ENCODE data around the gene HDAC11.
"Not testable (repeated sequence)": the region's sequence is repeated elsewhere in the genome, so short reads cannot be mapped to it uniquely, and the experiment has no call there.

Gene HDAC11

GRCh38 chr3:13470894-13471574 lies 9.1 kb upstream of the HDAC11 start:
- no peak for DNase-seq

DNA sequence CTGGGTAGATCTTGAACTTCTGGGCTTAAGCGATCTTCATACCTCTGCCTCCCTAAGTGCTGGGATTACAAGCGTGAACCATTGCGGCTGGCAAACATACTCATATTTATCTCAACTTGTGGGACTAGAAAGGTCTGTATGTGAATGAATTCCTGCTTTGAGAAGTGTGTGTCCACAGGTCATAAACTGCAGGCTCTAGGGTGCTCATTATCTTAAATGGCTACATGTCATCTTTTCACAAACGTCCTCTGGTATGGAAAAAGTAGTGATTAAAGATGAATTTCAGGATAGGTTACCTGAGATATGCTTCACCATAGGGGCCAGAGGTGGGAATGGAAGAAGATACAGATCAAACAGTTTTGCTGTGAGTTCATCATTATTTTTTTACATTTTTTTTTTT lies 7.8 kb upstream of the HDAC11 start:
- no peak for DNase-seq

DNA sequence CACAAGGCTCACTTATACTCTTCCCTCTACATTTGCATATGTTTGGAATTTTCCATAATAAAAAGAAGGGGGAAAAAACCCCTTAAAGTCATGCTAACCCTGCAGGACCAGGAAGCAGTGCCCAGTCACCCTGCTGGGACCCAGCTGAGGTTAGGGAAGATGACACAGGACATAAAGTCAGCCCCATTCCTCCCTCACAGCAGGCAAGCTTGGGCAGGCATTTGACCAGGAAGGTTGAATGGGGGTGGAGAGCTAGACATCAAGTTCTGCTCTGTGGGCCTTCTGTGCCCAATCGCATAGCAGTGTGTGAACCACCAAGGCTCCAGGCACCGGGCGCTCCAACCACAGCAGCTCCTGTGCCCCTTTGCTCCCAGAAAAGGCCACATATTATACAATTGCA lies 7.1 kb upstream of the HDAC11 start:
- no peak for DNase-seq

DNA sequence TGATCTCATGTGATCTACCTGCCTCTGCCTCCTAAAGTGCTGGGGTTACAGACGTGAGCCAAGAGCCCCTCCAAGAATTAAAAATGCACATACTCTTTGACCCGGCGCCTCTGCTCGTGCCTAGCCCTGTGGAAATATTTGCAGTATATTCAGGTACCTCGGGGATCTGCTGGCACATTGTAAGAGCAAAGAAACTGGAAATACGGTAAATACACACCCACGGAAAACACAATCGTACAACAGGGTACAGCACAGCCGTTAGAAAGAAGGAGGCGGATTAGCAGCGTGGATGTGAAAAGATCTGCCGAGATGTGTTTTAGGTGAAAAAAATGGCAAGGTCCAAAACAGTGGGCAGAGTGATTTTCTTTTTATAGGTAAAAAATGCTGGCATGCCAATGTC lies 6.1 kb upstream of the HDAC11 start:
- DNase-seq: no peak

DNA sequence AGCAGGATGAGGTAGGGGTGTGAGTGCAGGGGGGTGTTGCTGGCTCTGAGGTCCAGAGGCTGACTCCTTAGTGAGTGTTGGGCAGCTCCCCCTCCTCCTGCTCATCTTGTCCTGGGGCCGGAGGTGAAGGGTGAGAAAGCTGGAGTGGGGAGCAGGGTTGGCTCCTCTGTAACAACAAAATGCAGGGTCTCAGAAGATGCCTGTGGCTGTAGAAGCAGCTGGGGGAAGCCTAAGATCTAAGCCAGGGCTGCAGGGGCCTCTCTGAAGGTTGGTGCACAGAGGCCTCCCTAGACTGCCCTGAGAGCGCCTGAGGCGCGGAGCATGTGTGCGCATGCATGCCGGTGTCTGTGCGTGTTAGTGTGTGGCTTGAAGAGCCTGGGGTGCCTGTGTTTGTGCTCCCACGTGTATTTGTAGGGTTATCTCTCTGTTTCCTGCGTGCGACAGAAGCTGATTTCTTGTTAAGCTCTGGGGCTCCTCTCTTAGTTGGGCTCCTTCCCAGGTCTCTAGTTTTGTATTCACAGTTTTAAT lies 5.3 kb upstream of the HDAC11 start:
- DNase-seq: no peak

DNA sequence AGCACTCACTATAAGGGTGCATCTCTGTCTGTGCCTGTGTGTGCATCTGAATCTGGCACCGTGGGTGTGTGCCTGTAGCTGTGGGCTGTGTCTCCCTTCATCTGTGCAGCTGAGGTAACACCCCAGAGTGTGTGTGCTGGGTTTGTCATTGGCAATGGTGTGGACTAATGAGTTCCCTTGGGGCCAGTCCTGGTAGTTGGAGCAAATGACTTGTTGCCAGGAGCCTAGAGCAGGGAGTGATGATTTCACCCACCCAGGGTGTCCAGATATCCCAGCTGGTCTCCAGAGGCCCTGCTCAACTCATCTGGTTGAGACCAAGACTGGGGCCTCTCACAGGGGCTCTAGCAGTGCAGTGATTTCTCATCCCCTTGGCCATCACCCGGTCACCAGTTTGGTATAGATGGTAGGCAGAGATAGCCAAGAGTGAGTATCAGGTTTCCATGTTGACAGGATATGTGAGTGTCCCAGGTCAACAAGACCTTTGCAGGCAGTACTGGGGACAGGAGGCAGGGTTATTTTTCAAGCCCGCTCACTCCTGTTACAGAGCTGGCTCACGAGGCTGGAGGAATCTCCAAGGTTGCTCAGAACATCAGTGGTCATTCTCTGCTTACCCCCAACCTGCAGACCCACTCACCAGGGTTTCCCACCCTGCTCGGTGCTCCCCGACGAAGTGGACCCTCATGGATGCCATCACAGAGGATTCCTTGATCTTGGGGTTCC lies 4.1 kb upstream of the HDAC11 start:
- no peak for DNase-seq

- no peak for DNase-seq
Measured at GRCh38 chr3:13477943-13478342, 2.2 kb upstream of the HDAC11 start.

- no peak for DNase-seq
Measured at GRCh38 chr3:13479332-13479581, 849 bp upstream of the HDAC11 start.

- peak; percentile 17 to 61 for DNase-seq
Measured at GRCh38 chr3:13480340-13481318, 523 bp downstream of the HDAC11 start.

DNA sequence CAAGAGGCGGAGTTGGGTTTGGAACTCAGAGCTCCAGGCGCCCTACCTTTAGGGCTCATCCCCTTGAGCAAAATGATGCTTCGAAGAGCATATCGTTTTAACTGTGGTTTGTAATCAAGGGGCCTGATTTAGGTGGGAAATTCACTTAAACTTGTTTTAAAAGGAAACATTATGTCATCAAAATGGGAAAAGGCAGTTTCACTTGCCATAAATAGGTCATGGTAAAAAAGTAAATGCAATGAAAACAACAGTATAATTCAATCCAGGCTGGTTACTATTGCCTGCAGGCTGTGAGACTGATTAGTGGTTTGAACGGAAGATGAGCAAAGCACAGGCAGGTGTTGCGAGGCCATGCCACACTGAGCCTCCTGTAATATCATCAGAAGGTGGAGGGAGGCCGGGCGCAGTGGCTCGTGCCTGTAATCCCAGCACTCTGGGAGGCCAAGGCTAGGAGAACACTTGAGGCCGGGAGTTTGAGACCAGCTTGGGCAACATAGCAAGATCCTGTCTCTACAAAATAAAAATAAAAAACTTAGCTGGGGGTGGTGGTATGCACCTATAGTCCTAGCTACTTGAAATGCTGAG lies 2.1 kb downstream of the HDAC11 start:
- no peak for DNase-seq

GRCh38 chr3:13483286-13483685 lies 3.2 kb downstream of the HDAC11 start:
- DNase-seq: no peak

GRCh38 chr3:13483988-13484695 lies 4.0 kb downstream of the HDAC11 start:
- no peak for DNase-seq

GRCh38 chr3:13484851-13485590 lies 4.9 kb downstream of the HDAC11 start:
- DNase-seq: peak in 1 of 2 donors; percentile 38

- DNase-seq: not testable (repeated sequence)
Measured at GRCh38 chr3:13485630-13486562, 5.8 kb downstream of the HDAC11 start.

DNA sequence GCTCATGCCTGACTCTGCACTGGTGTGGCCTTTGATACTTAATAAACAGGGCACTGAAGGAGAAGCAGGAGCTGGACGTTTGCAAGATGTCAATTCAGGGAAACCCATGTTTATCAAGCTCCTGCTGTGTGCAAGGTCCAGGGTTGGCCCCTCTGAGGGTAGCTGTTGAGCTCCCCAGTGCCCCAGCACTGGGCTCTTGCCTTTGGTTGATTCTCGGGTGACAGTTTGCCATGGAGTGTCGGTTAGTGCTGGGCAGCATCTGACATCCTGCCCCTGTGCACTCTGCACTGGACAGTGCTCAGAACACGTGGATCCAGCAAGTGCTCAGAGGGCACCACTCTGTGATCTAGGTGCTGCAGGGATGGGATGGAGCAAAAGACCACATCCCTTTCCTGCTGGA lies 7.3 kb downstream of the HDAC11 start:
- DNase-seq: no peak

DNA sequence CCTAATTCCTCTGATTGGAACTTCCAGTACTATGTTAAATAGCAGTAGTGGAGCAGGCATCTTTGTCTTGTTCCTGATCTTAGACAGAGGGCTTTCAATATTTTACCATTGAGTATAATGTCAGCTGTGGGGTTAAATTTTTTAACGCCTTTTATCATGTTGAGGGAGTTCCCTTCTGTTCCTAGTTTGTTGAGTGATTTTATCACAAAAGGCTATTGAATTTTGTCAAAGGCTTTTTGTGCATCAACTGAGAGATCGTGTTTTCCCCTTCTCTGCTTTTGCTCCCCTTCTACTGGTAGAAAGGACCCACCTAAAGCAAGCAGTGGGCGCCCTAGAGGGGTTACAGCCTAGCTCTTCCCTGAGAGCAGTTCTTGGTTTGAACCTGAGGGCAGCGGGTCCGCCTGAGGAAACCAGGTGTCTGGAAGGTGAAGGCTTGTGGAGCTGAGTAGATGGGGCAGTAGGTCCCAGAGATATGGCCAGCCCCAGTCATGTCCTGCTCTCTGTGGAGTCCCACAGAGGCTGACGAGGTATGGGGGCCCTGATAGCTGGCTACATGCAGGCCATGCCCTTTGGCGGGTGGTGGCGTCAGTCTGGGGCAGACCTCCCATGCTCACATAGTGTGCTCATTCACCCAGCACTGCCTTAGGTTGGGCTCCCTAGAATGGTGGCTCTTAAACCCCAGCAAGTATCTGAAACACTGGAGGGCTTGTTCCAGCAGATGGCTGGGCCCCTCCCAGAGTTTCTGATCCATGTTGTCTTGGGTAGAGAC lies 11.3 kb downstream of the HDAC11 start:
- no peak for DNase-seq

DNA sequence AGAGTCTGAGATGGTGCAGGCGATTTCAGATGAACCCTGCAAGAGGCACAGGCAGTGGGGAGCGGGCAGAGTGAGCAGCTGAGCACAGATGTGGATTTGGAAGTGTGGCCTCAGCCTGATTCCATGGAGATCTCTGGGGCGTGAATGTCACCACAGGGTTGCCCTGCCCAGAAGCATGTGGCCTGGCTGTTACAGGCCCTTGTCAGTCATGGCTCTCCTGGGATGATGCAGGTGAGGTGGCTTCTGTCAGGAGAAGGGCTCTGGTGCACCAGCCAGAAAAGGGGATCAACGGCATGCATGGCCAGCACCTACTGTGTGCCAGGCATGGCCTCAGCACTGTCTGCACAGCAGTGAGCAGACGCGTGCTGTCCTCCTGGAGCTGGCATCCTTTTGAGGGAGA lies 11.9 kb downstream of the HDAC11 start:
- no peak for DNase-seq

- DNase-seq: no peak
Measured at GRCh38 chr3:13492976-13493866, 13.1 kb downstream of the HDAC11 start.

All from CD4-positive, alpha-beta T cell treated with Interferon alpha-2 for 1 hour (primary cell).